Measurements from ENCODE around the gene ELAC2. TPM values are rescaled to one million over a fixed set of nuclear protein-coding genes. Genes with fewer than 3 reads are reported as not detected.

Gene ELAC2, protein sequence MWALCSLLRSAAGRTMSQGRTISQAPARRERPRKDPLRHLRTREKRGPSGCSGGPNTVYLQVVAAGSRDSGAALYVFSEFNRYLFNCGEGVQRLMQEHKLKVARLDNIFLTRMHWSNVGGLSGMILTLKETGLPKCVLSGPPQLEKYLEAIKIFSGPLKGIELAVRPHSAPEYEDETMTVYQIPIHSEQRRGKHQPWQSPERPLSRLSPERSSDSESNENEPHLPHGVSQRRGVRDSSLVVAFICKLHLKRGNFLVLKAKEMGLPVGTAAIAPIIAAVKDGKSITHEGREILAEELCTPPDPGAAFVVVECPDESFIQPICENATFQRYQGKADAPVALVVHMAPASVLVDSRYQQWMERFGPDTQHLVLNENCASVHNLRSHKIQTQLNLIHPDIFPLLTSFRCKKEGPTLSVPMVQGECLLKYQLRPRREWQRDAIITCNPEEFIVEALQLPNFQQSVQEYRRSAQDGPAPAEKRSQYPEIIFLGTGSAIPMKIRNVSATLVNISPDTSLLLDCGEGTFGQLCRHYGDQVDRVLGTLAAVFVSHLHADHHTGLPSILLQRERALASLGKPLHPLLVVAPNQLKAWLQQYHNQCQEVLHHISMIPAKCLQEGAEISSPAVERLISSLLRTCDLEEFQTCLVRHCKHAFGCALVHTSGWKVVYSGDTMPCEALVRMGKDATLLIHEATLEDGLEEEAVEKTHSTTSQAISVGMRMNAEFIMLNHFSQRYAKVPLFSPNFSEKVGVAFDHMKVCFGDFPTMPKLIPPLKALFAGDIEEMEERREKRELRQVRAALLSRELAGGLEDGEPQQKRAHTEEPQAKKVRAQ
- 71.7 and 88.9 TPM in 2 replicates for total RNA-seq (2012; rRNA removed)

GRCh38 chr17:13017655-13018459 lies at the start of gene ELAC2:
Gene ELAC2 (minus strand): TSS chr17:13018027. CDS start chr17:13017947, 80 bp downstream.
- Histone ChIP-seq H3K4me2 (ENCODE audit: low read length) (peak within 1 kb of the TSS; percentile 94), H3K4me3 (ENCODE audit: low read length) (peak within 1 kb of the TSS; percentile 98), H3K27me3 (ENCODE audit: control insufficient read depth, insufficient read depth, low read length) (peaks cover 2% of the 10 kb centered on the region), H3K4me1 (ENCODE audit: control insufficient read depth, insufficient read depth, low read length) (peaks cover 11% of the 10 kb centered on the region), H3K9ac (ENCODE audit: low read depth, low read length) (peak within 1 kb of the TSS; percentile 93), H3K36me3 (ENCODE audit: insufficient read depth, low read length) (peaks cover 38% of the 10 kb centered on the region), H3K9me3 (replicated peaks; ENCODE audit: low read length) (no peaks in the 10 kb centered on the region)

- H3K4me1 ChIP-seq (ENCODE audit: control insufficient read depth, insufficient read depth, low read length): no peaks in the 10 kb centered on the region
- H3K9ac ChIP-seq (ENCODE audit: low read depth, low read length): no peak overlapping the region
Observed at GRCh38 chr17:13065032-13065431, 47.2 kb upstream of the ELAC2 start.

DNA sequence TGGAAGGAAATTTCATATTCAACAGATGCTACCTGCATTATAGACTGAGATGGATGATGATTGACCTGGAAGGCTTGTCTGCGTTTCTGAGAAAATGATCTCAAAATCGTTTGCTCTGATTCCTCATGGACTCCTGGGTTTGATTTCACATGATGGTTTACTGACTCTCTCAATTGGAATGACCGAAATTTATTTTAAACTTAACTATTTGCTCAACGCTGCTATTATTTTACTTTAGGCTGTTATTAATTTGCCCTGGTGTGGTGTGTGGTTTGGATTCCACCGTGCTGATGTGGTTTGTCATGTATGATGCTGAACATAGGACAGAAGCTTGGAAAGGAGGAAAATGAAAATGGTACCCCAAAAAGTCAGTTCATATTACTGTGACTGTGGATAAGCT lies 37.3 kb upstream of the ELAC2 start:
- Histone ChIP-seq H3K4me2 (ENCODE audit: low read length) (no peak overlapping the region), H3K9me3 (replicated peaks; ENCODE audit: low read length) (no peaks in the 10 kb centered on the region), H3K9ac (ENCODE audit: low read depth, low read length) (no peak overlapping the region)

More at GRCh38 chr17:13065032-13065431, 47.2 kb upstream of the ELAC2 start:
- no peaks in the 10 kb centered on the region for H3K27me3 ChIP-seq (ENCODE audit: control insufficient read depth, insufficient read depth, low read length)
- H3K4me3 ChIP-seq (ENCODE audit: low read length): no peak overlapping the region
- no peaks in the 10 kb centered on the region for H3K9me3 ChIP-seq (replicated peaks; ENCODE audit: low read length)
- no peaks in the 10 kb centered on the region for H3K36me3 ChIP-seq (ENCODE audit: insufficient read depth, low read length)
- no peak overlapping the region for H3K4me2 ChIP-seq (ENCODE audit: low read length)

GRCh38 chr17:13054666-13055065 lies 36.8 kb upstream of the ELAC2 start:
- H3K9ac ChIP-seq (ENCODE audit: low read depth, low read length): no peak overlapping the region

More for the DNA sequence above, 37.3 kb upstream of the ELAC2 start:
- H3K4me3 ChIP-seq (ENCODE audit: low read length): no peak overlapping the region
- no peaks in the 10 kb centered on the region for H3K4me1 ChIP-seq (ENCODE audit: control insufficient read depth, insufficient read depth, low read length)
- no peaks in the 10 kb centered on the region for H3K27me3 ChIP-seq (ENCODE audit: control insufficient read depth, insufficient read depth, low read length)
- no peaks in the 10 kb centered on the region for H3K36me3 ChIP-seq (ENCODE audit: insufficient read depth, low read length)

DNA sequence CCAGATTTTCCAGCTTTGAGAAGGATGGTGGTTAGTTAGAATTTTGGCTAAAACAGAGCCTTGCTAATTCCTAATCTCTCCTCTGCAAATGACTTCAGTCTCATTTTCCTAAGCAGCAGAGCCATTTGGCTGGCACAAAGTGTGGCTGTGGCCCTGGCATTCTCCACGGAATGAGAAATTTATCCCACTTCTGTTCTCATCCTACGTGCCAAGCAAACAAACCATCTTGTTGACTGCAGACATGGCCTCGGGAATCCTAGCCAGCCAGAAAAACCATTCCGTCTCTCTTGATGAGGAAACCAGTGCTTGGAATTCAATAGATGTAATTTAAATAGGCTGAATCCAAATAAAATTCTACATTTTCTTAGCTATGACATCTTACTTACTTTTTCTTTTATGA lies 34.1 kb upstream of the ELAC2 start:
- H3K9me3 ChIP-seq (replicated peaks; ENCODE audit: low read length): no peaks in the 10 kb centered on the region
- no peak overlapping the region for H3K4me3 ChIP-seq (ENCODE audit: low read length)
- H3K27me3 ChIP-seq (ENCODE audit: control insufficient read depth, insufficient read depth, low read length): no peaks in the 10 kb centered on the region
- H3K9ac ChIP-seq (ENCODE audit: low read depth, low read length): no peak overlapping the region
- H3K4me1 ChIP-seq (ENCODE audit: control insufficient read depth, insufficient read depth, low read length): no peaks in the 10 kb centered on the region
- no peaks in the 10 kb centered on the region for H3K36me3 ChIP-seq (ENCODE audit: insufficient read depth, low read length)
- no peak overlapping the region for H3K4me2 ChIP-seq (ENCODE audit: low read length)

More at GRCh38 chr17:13054666-13055065, 36.8 kb upstream of the ELAC2 start:
- Histone ChIP-seq H3K27me3 (ENCODE audit: control insufficient read depth, insufficient read depth, low read length) (no peaks in the 10 kb centered on the region), H3K9me3 (replicated peaks; ENCODE audit: low read length) (no peaks in the 10 kb centered on the region), H3K4me2 (ENCODE audit: low read length) (no peak overlapping the region), H3K4me1 (ENCODE audit: control insufficient read depth, insufficient read depth, low read length) (no peaks in the 10 kb centered on the region), H3K36me3 (ENCODE audit: insufficient read depth, low read length) (no peaks in the 10 kb centered on the region), H3K4me3 (ENCODE audit: low read length) (no peak overlapping the region)

DNA sequence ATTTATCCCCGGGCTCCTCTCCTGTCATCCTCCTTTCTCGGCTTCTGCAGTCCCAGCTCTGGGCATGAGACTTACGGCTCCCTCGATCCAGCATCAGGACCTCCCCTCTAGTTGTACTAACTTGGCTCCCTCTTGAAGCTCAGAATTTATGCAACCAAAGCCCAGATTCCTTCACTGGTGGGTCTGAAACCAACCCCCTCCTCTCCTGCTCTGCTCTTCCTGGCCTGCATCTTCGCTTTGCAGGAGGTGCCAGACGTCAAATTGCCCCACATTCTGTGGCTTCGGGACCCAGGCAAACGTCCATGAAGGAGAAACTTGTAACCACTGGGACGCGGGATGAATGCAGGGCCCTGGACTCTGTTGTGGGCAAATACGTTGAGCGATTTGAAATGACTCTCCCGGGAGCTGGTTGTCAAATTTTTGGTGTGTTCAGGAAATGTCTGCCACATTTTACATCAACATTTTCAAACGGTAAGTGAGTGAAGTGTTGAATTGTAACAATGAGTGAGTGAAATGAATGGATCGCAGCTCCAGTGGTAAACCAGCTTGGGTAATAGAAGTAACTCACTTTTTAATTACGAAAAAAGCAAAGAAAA lies 29.3 kb upstream of the ELAC2 start:
- Histone ChIP-seq H3K9ac (ENCODE audit: low read depth, low read length) (no peak overlapping the region), H3K36me3 (ENCODE audit: insufficient read depth, low read length) (no peaks in the 10 kb centered on the region)

GRCh38 chr17:13046361-13046760 lies 28.5 kb upstream of the ELAC2 start:
- H3K4me2 ChIP-seq (ENCODE audit: low read length): no peak overlapping the region
- H3K9me3 ChIP-seq (replicated peaks; ENCODE audit: low read length): no peaks in the 10 kb centered on the region
- peaks cover 21% of the 10 kb centered on the region for H3K27me3 ChIP-seq (ENCODE audit: control insufficient read depth, insufficient read depth, low read length)
- H3K9ac ChIP-seq (ENCODE audit: low read depth, low read length): no peak overlapping the region
- H3K4me1 ChIP-seq (ENCODE audit: control insufficient read depth, insufficient read depth, low read length): no peaks in the 10 kb centered on the region
- no peak overlapping the region for H3K4me3 ChIP-seq (ENCODE audit: low read length)
- H3K36me3 ChIP-seq (ENCODE audit: insufficient read depth, low read length): no peaks in the 10 kb centered on the region

More for the DNA sequence above, 29.3 kb upstream of the ELAC2 start:
- no peak overlapping the region for H3K4me3 ChIP-seq (ENCODE audit: low read length)
- H3K4me2 ChIP-seq (ENCODE audit: low read length): no peak overlapping the region
- peaks cover 20% of the 10 kb centered on the region for H3K27me3 ChIP-seq (ENCODE audit: control insufficient read depth, insufficient read depth, low read length)
- no peaks in the 10 kb centered on the region for H3K9me3 ChIP-seq (replicated peaks; ENCODE audit: low read length)
- H3K4me1 ChIP-seq (ENCODE audit: control insufficient read depth, insufficient read depth, low read length): no peaks in the 10 kb centered on the region

GRCh38 chr17:13044572-13045065 lies 26.8 kb upstream of the ELAC2 start:
- Histone ChIP-seq H3K36me3 (ENCODE audit: insufficient read depth, low read length) (no peaks in the 10 kb centered on the region), H3K4me1 (ENCODE audit: control insufficient read depth, insufficient read depth, low read length) (no peaks in the 10 kb centered on the region), H3K4me3 (ENCODE audit: low read length) (no peak overlapping the region), H3K4me2 (ENCODE audit: low read length) (no peak overlapping the region), H3K9me3 (replicated peaks; ENCODE audit: low read length) (no peaks in the 10 kb centered on the region), H3K27me3 (ENCODE audit: control insufficient read depth, insufficient read depth, low read length) (peaks cover 28% of the 10 kb centered on the region), H3K9ac (ENCODE audit: low read depth, low read length) (no peak overlapping the region)

GRCh38 chr17:13038931-13039665 lies 21.3 kb upstream of the ELAC2 start:
- H3K9ac ChIP-seq (ENCODE audit: low read depth, low read length): no peak overlapping the region
- H3K4me2 ChIP-seq (ENCODE audit: low read length): no peak overlapping the region
- H3K9me3 ChIP-seq (replicated peaks; ENCODE audit: low read length): no peaks in the 10 kb centered on the region
- no peaks in the 10 kb centered on the region for H3K4me1 ChIP-seq (ENCODE audit: control insufficient read depth, insufficient read depth, low read length)
- no peaks in the 10 kb centered on the region for H3K36me3 ChIP-seq (ENCODE audit: insufficient read depth, low read length)
- H3K27me3 ChIP-seq (ENCODE audit: control insufficient read depth, insufficient read depth, low read length): peaks cover 23% of the 10 kb centered on the region
- no peak overlapping the region for H3K4me3 ChIP-seq (ENCODE audit: low read length)

DNA sequence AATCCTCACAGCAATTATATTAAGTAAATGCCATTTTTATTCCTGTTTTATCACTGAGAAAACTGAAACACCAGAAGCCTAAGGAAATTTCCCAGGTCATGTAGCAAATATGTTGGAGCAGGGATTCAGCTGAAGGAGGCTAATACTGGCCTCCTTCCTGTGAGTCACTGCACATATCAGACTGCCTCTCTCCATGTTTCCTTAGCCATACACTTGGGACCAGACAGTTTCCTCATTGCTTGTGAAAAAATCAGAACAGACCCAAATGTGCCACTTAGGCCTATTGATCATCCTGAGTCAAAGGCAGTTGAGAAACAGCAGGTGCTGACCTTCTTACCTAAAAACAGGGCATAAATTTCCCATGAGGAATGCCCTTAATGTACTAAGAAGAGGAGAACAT lies 18.9 kb upstream of the ELAC2 start:
- Histone ChIP-seq H3K36me3 (ENCODE audit: insufficient read depth, low read length) (no peaks in the 10 kb centered on the region), H3K9me3 (replicated peaks; ENCODE audit: low read length) (no peaks in the 10 kb centered on the region), H3K9ac (ENCODE audit: low read depth, low read length) (no peak overlapping the region), H3K4me3 (ENCODE audit: low read length) (no peak overlapping the region), H3K4me2 (ENCODE audit: low read length) (no peak overlapping the region), H3K27me3 (ENCODE audit: control insufficient read depth, insufficient read depth, low read length) (peaks cover 20% of the 10 kb centered on the region), H3K4me1 (ENCODE audit: control insufficient read depth, insufficient read depth, low read length) (no peaks in the 10 kb centered on the region)
